GM20431 (cell line): ENCODE measurements around the gene TH.
"Not testable (repeated sequence)": the region's sequence is repeated elsewhere in the genome, so short reads cannot be mapped to it uniquely, and the experiment has no call there.

Experiments used
- in situ Hi-C: fragments of 300-500 bp; cut with MseI, MboI; formaldehyde crosslinking; loops from one replicate; pipeline ENCODE4 v1.15.0; 2020; ENCODE audit warnings: low sequenced_read_pairs; ENCODE audit not compliant: unreplicated experiment

Gene TH

DNA sequence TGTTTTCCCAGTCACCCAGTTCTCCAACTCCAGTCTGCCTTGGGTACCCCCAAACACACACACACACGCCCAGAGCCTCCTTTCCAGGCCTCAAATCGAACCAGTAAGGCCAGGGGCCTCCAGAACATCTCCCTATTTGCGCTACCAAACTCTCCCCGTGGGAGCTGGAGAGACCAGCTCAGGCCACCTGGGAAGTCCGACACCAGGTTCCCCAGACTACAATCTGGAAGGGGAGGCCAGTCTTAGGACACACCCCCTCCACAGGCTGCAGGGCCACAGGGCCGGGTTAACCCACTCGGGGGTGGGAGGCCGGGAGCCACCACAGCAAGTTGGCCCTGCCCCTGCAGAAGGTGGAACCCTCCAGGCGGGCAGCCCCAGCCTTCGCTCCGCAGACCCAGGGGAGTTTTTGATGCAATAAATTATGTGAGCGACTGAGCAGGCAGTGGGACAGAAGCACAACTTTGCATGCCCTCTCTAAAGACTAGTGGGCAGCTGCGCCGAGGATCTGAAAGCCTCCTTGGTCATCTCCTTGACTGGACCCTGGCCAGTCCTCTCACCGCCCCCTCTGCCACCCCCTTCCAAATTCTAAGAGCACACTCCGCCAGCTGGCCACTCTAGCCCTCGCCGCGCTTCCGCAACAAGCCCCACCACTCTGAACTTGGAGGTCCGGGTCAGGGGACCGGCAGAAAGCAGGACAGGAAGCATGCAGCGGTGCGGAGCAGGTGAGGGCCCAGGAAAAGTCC is 35.2 kb downstream of the TH start:
- in situ Hi-C loops, result no loop called here

GRCh38 chr11:2135648-2136201 is 35.9 kb downstream of the TH start:
- in situ Hi-C loops, result no loop called here

DNA sequence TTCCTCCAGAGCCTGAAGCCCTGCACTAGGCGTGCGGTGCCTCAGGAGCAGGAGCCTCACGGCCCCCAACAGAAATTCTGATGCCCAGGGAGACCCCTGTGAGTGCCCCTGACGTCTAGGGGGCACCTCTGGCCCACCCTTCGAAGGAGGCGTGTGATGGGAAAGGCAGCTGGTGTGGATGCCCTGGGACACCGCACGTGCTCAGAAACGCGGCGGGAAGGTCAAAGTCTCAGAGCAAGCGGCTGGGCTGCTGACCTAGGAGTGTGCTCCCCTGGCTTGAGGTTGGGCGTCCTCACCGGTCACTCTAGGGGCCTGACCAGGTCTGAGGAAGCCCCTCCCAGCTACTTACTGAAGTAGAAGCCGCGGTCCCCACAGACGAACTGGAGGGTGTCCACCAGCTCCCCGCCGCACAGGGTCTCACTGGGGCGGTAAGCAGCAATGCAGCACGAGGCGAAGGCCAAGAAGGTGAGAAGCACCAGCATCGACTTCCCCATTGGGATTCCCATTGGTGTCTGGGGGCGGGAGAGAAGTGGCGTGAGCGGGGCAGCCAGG is 36.5 kb downstream of the TH start:
- in situ Hi-C loops, result no loop called here

DNA sequence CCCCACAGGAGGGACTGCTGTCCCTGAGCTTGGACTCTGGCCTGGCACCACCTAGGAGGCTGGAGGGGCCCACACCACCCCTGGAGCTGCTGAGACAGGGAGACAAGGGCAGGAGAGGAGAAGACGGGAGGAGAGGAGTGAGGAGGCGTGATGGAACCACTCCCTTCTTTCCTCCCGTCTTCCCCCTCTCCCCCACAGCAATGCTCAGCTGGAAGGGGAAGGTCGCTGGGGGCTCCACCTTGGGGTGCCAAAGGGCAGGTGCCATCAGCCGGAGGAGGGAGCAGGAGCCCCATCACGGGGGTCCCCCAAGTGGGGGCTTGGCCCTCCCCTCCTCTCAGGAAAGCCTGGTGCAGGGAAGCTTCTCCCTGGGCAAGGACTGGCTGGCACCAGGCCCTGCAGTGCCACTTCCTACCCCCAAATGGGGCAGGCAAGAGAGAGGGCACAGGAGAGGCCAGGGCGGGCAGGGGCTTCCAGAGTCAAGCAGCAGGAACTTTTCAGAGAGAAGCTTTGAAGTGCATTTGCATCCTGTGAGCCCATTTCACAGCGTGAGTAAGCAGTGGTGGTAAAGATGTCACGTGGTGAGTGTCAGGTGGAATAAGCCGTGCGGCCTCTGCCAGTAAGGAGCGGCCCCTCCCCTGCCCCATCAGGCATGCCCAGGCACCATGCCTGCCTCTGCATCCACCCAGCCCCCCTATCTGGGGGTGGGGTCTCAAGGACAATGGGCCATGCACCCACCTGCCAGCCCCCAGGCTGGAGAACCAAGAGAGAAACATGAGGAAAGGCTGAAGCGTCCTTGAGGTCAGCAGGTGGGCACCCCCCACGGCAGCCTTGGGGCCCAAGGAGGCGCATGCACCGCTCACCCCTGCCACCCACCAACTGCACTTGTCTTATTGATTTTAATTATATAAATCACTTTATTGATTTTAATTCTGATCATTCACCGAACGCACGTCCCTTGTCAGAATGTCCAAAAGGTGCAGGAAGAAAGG is 37.3 kb downstream of the TH start:
- in situ Hi-C loops, result no loop called here

DNA sequence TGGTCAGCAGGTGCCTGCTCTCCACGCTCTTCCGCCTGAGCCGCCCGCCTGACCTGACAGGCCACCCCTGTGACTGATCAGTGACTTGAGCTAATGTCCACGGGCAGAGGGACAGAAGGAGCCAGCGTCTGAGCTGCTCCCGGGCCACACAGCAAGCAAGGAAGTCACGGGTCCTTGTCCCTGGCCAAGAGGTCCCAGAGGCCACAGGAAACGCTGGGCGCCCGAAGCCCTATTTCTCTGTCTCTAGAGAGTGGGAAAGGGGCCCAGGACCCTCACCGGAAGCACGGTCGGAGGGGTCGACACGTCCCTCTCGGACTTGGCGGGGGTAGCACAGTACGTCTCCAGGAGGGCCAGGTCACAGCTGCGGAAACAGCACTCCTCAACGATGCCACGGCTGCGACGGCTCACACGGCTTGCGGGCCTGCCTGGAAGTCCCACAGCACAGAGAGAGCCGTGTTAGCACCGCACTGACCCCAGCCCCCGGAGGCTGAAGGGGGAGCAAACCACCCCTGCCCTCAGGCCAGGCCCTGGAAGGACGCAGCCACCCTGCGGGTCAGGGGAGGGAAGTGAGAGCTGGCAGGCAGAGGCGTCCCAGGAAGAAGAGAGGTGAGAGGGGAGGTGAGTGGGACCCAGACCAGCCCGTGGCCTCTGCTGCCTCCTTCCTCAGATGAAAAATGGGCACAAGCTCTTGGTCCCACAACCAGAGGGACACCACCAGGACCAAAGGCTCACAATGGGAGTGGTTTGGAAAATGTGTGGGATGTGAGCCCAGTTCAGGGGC is 38.2 kb downstream of the TH start:
- in situ Hi-C loops, result no loop called here

DNA sequence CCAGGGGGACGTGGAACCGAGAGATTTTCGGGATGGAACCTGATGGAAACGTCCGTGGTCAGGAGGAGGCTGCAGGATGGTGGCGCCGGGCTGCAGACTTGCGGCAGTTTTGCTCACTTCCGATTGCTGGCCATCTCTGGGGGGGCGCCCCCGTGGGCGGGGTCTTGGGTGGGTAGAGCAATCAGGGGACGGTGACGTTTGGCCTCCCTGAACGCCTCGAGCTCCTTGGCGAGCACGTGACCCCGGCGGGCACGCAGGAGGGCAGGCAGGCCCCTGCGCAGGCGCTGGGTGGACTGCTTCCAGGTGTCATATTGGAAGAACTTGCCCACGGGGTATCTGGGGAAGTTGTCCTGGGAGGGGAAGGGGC is 38.8 kb downstream of the TH start:
- in situ Hi-C loops, result no loop called here

GRCh38 chr11:2132246-2132645 is 39.4 kb downstream of the TH start:
- in situ Hi-C loops, result no loop called here

DNA sequence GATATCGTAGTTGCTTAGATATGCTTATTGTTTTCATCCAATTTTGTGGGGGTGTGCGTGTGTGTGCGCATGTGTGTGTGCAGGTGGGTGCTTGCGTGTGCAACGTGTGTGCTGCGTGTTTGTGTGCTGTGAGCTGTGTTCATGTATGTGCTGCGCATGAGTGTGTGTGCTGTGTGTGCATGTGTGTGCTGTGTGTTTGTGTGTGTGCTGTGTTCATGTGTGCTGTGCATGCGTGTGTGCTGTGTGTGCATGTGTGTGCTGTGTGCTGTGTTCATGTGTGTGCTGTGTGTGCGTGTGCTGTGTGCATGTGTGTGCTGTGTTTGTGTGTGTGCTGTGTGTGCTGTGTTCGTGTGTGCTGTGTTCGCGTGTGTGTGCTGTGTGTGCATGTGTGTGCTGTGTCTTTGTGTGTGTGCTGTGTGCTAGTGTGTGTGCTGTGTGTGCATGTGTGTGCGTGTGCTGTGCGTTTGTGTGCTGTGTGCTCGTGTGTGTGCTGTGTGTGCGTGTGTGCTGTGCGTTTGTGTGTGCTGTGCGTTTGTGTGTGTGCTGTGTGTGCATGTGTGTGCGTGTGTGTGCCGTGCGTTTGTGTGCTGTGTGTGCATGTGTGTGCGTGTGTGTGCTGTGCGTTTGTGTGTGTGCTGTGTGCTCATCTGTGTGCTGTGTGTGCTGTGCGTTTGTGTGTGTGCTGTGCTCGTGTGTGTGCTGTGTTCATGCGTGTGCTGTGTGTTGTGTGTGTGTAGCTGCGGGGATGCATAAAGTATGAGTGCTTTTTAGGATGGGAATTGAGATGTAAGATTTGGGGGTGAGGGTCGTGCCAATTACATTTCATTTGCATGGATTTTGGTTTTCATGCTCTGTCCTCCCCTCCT is 40.0 kb downstream of the TH start:
- in situ Hi-C loops, result no loop called here

GRCh38 chr11:2130881-2131352 is 40.7 kb downstream of the TH start:
- in situ Hi-C loops, result no loop called here

GRCh38 chr11:2129699-2130366 is 41.8 kb downstream of the TH start:
- in situ Hi-C loops, result no loop called here

DNA sequence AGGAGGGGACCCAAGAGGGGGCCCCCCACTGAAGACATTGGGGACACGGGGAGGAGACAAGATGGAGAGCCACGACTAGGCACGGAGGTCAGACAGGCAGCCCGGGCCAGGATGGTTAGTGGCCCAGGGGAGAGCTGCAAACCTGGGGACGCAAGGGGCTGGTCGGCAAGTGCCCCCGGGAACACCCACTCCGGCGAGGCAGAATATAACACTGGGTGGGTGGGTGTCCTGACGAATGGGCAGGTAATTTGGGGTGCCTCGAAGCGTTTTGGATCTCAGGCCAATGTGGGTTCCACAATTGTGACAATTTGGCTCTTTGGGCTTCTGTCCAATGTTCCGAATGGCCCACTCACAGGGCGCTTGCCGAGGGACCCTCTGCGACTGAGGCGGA is 42.3 kb downstream of the TH start:
- in situ Hi-C loops, result no loop called here

DNA sequence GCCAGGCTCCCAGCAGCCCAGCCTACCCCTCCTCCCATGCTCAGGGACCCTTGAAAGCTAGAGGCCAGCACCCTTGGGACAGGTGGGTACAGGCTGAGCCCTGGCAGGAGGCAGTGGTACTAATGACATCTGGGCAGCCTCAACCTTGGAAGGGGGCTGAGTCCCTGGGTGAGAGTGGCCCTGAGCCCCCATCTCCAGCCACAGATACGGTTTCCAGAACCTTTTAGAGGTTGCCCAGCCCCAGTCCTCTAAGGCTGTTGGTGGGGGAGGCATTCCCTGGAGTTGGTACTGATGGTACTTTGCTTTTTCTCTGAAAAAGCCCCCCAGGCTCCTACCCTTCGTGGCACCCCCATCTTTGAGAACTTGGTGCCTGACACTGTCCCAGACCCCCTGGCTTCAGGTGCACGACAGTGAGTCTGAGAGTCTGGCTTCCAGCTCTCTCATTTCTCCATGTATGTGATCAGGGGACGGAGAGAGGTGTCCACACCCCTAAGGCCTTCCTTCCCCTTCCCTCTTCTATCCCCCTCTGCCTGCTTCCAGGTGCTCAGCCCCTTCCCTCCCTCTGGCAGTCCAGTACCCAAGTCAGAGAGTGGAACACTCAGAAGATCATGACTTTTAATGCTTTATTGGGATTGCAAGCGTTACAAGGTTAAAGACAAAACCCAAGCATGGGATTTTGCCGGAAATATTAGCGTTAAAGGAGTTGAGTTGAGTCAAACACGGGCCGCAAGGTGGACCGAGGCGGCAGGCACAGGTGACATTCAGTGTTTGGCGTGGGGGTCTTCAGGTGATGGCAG is 42.9 kb downstream of the TH start:
- in situ Hi-C loops, result no loop called here

- in situ Hi-C loops, result no loop called here
Observed at GRCh38 chr11:2128130-2128510, 43.5 kb downstream of the TH start.

GRCh38 chr11:2127482-2128129 is 44.0 kb downstream of the TH start:
- in situ Hi-C loops, result no loop called here

DNA sequence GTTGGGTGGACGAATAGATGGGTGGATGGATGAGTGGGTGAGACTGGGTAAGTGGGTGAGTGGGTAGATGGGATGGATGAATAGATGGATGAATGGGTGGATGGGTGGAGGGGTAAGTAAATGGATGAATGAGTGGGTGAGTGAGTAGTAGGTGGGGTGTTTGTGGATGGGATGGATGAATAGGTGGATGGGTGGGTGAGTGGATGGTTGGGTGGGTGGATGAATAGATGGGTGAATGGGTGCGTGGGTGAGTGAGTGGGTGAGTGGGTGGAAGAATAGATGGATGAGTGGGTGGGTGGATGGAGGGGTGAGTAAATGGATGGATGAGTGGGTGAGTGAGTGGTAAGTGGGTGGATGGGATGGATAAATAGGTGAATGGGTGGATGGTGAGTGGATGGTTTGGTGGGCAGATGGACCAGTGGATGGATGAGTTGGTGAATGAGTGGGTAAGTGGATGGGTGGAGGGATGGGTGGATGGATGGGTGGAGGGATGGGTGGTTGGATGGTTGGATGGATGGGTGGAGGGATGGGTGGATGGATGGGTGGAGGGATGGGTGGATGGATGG is 45.0 kb downstream of the TH start:
- in situ Hi-C loops, result no loop called here

GRCh38 chr11:2124736-2125484 is 46.7 kb downstream of the TH start:
- in situ Hi-C loops, result not testable (repeated sequence)
